Skeletal muscle cell (primary cell): Measurements from ENCODE around the gene AURKAIP1.

Source experiments
- DNase-seq: peaks from one replicate; pipeline ENCODE4 v3.0.0-alpha.2; 2010; ENCODE audit warnings: low read depth
- H3K4me3 ChIP-seq: 2 replicates; pipeline ENCODE4 v1.5.1; 2011; ENCODE audit warnings: low read depth, mild to moderate bottlenecking, control low read depth, low read length, moderate library complexity

The AURKAIP1 gene

GRCh38 chr1:1367315-1367714 is 7.7 kb downstream of the AURKAIP1 start:
- no peak for DNase-seq
- no peak overlapping the region for H3K4me3 ChIP-seq

DNA sequence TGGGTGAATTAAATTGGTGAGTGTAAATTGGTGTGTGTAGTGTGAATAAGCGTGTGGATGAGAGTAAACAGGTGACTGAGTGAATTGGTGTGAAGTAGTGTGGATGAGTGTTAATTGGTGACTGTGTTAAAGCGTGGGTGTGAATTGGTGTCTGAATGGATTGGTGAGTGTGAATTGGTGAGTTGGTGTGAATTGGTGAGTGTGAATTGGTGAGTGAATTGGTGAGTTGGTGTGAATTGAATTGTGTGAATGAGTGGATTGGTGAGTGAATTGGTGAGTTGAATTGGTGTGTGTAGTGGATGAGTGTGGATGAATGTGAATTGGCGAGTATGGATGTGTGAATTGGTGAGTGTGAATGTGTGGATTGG is 8.3 kb downstream of the AURKAIP1 start:
- H3K4me3 ChIP-seq: no peak overlapping the region

GRCh38 chr1:1365875-1366698 is 8.9 kb downstream of the AURKAIP1 start:
- no peak overlapping the region for H3K4me3 ChIP-seq
- DNase-seq: no peak

More for the DNA sequence above, 8.3 kb downstream of the AURKAIP1 start:
- DNase-seq: no peak

DNA sequence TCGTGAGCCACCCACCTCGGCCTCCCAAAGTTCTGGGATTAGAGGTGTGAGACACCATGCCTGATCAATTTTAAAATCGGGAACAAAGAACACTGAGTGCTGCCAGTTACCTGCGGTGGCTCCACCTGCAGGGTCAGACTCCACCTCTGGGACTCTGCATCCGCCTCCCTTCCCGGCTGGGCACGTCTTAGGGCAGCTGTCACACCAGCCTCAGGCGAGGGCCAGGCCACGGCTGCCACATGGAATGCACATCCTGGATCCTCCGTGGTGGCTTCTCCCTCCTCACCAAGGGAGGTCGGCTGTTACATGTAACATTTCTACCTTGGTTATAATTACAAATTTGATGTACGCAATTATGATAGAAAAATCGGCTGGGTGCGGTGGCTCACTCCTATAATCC is 10.7 kb downstream of the AURKAIP1 start:
- no peak overlapping the region for H3K4me3 ChIP-seq
- no peak for DNase-seq

- no peak overlapping the region for H3K4me3 ChIP-seq
- DNase-seq: peak; percentile 52
Measured at GRCh38 chr1:1361982-1362423, 13.0 kb downstream of the AURKAIP1 start.

GRCh38 chr1:1361233-1361981 is 13.6 kb downstream of the AURKAIP1 start:
- no peak for DNase-seq
- H3K4me3 ChIP-seq: no peak overlapping the region

GRCh38 chr1:1360506-1361169 is 14.4 kb downstream of the AURKAIP1 start:
- DNase-seq: peak; percentile 68
- no peak overlapping the region for H3K4me3 ChIP-seq

GRCh38 chr1:1359664-1360468 is 15.1 kb downstream of the AURKAIP1 start:
- H3K4me3 ChIP-seq: no peak overlapping the region
- DNase-seq: no peak

DNA sequence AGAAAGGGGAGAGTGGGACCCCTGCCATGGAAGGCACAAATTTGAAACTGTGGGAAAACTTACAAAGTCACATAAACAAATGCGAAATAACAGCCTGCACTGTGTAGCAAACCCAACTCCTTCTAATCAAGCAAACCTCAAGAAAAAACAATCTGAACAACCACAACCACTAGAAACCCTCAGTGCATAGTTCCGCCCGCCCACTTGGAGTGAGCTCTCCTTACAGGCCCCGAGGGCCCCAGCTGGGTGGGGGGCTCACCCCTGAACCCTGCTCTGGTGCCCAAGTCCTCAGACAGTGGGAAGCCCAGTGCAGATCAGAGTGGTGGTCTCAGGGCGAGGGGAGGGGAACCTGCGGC is 15.7 kb downstream of the AURKAIP1 start:
- no peak for DNase-seq
- H3K4me3 ChIP-seq: peak overlapping the region; percentile 80

- DNase-seq: peak; percentile 41
- peak within 1 kb of the TSS; percentile 80 for H3K4me3 ChIP-seq
Measured at GRCh38 chr1:1358433-1359271, 16.4 kb downstream of the AURKAIP1 start, which contains the start of gene MXRA8. MXRA8 (minus strand) TSS chr1:1358555; CDS start chr1:1358504, 51 bp downstream.

- peak overlapping the region; percentile 80 for H3K4me3 ChIP-seq
- no peak for DNase-seq
Measured at GRCh38 chr1:1357871-1358432, 17.1 kb downstream of the AURKAIP1 start.

DNA sequence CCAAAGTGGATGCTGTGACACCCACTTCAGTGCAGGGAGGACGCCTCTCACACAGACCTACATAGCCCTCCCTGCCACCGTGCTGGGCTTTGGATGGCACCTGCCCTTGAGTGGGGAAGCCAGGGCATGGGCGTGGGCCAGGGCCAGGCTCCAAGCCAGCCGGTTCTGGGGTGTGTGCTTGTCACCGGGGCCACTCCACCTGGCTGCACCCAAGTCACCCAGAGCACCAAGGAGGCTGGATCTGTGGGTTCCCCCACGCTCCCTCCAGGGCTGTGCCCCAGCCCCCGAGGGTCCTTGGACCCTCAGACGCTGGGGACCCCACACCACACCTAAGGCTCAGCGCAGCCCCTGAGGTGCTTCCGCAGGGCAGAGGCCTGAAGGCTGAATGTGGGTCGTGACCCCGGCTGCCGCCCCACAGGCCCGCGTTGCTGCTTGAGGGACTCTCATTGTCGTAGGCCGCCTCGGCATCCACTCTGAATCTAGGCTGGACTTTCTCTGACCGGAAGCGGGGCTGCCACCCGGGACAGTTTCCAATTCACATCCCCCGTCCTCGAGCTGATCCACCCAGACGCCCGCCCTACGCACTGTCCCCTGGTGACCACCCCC is 18.1 kb downstream of the AURKAIP1 start:
- DNase-seq: no peak
- H3K4me3 ChIP-seq: peak overlapping the region; percentile 80

DNA sequence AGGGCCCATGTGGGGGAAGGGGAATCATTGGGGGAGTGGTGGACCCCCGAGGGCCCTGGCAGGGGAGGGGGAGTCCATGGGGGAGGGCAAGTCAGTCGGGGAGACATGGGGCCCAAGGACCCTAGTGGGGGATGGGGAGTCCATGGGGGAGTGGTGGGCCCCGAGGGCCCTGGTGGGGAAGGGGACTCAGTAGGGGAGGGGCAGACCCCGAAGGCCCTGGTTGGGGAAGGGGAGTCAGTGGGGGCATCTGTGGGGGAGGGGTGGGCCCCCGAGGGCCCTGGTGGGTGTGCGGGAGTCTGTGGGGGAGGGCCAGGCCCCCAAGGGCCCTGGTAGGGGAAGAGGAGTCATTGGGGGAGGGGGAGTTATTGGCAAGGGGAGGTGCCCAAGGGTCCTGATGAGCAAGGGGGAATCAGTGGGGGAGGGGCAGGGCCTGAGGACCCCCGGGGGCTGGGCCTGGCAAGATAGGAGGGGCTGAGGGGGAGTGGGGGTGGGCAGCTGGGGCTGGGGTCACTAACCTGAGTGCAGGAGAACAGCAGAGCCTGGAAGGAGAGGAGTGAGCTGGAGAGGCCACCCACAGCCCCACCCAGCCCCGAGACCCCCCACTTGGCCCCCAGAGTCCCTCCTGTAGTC is 18.7 kb downstream of the AURKAIP1 start:
- no peak for DNase-seq
- peak overlapping the region; percentile 80 for H3K4me3 ChIP-seq

- DNase-seq: no peak
- peak overlapping the region; percentile 80 for H3K4me3 ChIP-seq
Measured at GRCh38 chr1:1355416-1355815, 19.6 kb downstream of the AURKAIP1 start.

GRCh38 chr1:1354271-1355247 is 20.4 kb downstream of the AURKAIP1 start:
- no peak overlapping the region for H3K4me3 ChIP-seq
- DNase-seq: no peak

GRCh38 chr1:1353389-1354151 is 21.4 kb downstream of the AURKAIP1 start:
- no peak for DNase-seq
- no peak overlapping the region for H3K4me3 ChIP-seq
